PFSK-1 (cell line): ENCODE data around the gene AP3S2.

Experiments used
- FOXP2 ChIP-seq: optimal IDR thresholded peaks from 2 replicates; pipeline ENCODE3; 2011; ENCODE audit warnings: borderline replicate concordance, control low read depth, inconsistent platforms; ENCODE audit not compliant: insufficient read depth; ENCODE audit errors: extremely low read length, extremely low read depth
- POLR2AphosphoS5 ChIP-seq: IDR thresholded peaks from 2 replicates; pipeline ENCODE4 v1.6.1; 2012; ENCODE audit warnings: low read depth, mild to moderate bottlenecking, control low read depth, low read length, moderate library complexity
- SIN3A ChIP-seq: IDR thresholded peaks from 2 replicates; pipeline ENCODE4 v1.6.1; 2012; ENCODE audit warnings: mild to moderate bottlenecking, low read length, moderate library complexity, borderline replicate concordance; ENCODE audit not compliant: insufficient read depth
- TAF1 ChIP-seq: IDR thresholded peaks from 2 replicates; pipeline ENCODE4 v1.6.1; 2012; ENCODE audit warnings: low read length, control low read depth, borderline replicate concordance; ENCODE audit not compliant: insufficient read depth
- TF ChIP-seq, protein P1 (sequence below), 2 experiments: IDR thresholded peaks; 2 replicates each; pipeline versions ENCODE4 v1.6.1 to v1.8.0; 2011 to 2012; ENCODE audit warnings: low read depth in 2 of 2, low read length in 2 of 2, control low read depth in 1 of 2, inconsistent platforms in 1 of 2, mild to moderate bottlenecking in 1 of 2, moderate library complexity in 1 of 2; ENCODE audit not compliant: insufficient read depth in 1 of 2

AP3S2 gene

DNA sequence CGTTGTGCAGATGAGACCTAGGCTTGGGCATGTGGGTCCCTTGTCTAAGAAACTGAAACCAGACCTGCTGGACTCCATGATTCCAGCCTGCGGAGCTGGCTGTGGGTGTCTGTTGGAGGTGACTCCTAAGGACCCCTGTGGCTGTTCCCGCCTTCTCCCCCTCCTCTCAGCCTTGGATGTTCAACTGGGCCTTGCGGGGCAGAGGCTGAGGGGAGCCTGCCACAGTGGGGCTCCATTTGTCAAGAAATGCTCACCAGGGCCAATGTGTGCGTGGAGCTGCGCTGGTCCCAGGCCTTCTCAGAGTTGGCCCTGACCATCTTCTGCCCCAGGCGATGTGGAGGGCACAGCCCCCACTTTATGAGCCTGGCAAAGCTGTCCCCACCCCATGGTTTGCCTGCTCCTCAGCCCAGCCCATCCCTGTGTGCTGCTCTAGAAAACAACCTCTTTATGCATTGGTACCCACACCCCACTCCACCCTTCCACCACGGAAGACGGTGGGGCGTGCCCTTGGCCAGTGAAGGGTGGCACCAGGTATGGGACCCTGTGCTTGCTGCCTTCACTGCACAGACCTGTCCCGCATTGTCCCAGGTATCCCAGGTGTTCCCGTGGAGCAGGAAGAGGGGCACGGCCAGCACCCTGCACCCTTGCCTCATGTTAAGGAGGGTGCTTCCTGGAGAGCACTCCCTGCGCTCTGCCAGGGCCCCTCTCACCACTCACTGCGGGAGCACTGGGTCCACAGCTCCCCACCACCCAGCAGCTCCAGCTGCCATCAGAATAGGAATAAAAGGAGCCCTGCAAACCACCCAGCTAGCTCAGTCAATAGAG lies 109.7 kb downstream of the AP3S2 start:
- TF ChIP-seq TAF1 (no peak), FOXP2 (no peak), POLR2AphosphoS5 (no peak), SIN3A (no peak)
- TF ChIP-seq, protein P1, sequence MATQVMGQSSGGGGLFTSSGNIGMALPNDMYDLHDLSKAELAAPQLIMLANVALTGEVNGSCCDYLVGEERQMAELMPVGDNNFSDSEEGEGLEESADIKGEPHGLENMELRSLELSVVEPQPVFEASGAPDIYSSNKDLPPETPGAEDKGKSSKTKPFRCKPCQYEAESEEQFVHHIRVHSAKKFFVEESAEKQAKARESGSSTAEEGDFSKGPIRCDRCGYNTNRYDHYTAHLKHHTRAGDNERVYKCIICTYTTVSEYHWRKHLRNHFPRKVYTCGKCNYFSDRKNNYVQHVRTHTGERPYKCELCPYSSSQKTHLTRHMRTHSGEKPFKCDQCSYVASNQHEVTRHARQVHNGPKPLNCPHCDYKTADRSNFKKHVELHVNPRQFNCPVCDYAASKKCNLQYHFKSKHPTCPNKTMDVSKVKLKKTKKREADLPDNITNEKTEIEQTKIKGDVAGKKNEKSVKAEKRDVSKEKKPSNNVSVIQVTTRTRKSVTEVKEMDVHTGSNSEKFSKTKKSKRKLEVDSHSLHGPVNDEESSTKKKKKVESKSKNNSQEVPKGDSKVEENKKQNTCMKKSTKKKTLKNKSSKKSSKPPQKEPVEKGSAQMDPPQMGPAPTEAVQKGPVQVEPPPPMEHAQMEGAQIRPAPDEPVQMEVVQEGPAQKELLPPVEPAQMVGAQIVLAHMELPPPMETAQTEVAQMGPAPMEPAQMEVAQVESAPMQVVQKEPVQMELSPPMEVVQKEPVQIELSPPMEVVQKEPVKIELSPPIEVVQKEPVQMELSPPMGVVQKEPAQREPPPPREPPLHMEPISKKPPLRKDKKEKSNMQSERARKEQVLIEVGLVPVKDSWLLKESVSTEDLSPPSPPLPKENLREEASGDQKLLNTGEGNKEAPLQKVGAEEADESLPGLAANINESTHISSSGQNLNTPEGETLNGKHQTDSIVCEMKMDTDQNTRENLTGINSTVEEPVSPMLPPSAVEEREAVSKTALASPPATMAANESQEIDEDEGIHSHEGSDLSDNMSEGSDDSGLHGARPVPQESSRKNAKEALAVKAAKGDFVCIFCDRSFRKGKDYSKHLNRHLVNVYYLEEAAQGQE (IDR thresholded peaks at IDR 0.05; ENCODE audit: insufficient read depth in 1 of 2, low read depth in 2 of 2, low read length in 2 of 2), result no peak

DNA sequence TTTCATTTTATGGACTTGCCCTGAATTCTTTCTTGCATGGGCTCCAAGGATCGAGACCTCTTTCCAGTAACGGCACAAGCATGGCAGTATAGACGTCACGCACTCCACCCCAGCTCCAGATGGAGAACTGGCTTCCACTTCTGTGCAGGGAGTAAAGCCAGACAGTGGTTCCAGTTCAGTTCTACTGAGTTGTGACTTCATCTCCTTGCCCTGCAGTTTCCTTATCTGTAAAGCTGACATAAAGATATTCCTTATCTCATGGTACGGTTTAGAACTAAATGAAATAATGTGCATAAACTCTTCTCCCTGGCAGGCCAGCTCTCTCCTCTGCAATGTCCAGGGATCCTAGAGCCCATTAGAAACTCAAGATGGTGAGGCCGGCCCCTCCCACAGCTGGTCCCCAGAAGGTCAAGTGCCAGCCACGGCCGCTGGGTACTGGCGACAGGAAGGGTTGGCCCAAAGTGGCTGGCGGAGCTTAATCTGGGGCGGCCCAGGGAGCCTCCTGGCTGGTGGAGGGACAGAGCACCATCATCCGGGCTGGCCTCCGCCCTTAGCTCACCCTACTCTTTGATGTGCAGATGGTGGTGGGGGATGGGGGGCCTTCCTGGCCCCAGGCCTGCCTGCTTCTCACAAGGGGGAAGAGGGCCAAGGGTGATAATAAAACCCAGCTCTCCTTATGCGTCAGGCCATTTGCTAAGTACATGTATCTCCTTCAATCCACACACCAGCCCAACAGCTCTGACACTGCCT lies 110.5 kb downstream of the AP3S2 start:
- TF ChIP-seq, protein P1 (IDR thresholded peaks at IDR 0.05; ENCODE audit: insufficient read depth in 1 of 2, low read depth in 2 of 2, low read length in 2 of 2), result no peak
- TF ChIP-seq TAF1, result no peak
- TF ChIP-seq FOXP2, result no peak
- TF ChIP-seq POLR2AphosphoS5, result no peak
- TF ChIP-seq SIN3A, result no peak

DNA sequence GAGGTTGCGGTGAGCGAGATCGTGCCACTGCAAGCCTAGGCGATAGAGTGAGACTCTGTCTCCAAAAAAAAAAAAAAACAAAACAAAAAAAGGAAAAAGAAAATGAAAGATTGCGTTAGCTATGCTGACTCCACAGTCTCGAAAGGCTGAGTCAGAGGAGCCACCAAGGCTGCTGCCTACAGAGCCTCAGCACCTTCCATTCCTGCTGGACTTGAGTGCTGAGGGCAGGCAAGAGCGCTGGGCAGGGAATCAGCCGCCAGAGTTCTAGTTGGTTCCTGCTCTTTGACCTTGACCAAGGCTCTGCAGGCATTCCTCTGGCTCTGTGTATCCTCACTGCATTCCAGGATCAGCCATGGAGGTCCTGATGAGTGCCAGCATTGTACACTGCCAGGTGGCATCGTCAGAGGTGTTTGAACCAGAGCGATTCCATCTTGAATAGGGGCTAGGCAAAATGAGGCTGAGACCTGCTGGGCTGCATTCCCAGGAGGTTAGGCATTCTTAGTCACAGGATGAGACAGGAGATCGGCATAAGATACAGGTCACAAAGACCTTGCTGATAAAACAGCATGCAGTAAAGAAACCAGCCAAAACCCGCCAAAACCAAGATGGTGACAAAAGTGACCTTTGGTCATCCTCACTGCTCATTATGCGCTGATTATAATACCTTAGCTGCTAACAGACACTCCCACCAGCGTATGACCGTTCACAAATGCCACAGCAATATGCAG lies 111.7 kb downstream of the AP3S2 start:
- TF ChIP-seq FOXP2, result no peak
- no peak for TF ChIP-seq SIN3A
- TF ChIP-seq, protein P1 (IDR thresholded peaks at IDR 0.05; ENCODE audit: insufficient read depth in 1 of 2, low read depth in 2 of 2, low read length in 2 of 2), result no peak
- no peak for TF ChIP-seq POLR2AphosphoS5
- no peak for TF ChIP-seq TAF1

DNA sequence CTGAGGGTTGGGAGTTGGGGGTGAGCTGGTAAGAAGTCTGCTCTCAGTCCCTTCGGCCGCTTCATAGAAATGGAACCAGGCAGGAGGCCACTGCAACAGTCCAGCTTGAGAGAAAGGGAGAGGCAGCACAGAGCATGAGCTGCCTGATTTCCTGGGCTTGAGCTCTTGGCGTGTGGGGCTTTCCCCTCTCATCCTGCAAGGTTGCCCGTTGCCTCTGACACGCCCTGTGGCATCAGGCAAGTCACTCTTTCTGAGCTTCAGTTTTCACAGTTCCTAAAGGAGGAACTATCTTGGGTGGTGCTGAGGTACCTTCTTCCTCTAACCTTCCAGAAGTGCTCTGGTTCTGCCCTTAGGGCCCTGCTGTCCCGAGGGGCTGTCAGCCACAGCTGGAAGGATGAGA lies 112.7 kb downstream of the AP3S2 start:
- TF ChIP-seq FOXP2 (no peak), SIN3A (no peak), POLR2AphosphoS5 (no peak), TAF1 (no peak)
- TF ChIP-seq, protein P1 (IDR thresholded peaks at IDR 0.05; ENCODE audit: insufficient read depth in 1 of 2, low read depth in 2 of 2, low read length in 2 of 2), result no peak
